Stimulated activated CD8-positive, alpha-beta memory T cell treated with anti-CD3 and anti-CD28 coated beads, Interleukin-12 subunit alpha, Interleukin-12 subunit beta, amount 100 ng/mL, for 24 hours (primary cell): Measurements from ENCODE around the gene APAF1.
"Not testable (repeated sequence)": the region's sequence is repeated elsewhere in the genome, so short reads cannot be mapped to it uniquely, and the experiment has no call there.

Experiments
- DNase-seq: peaks from one replicate; pipeline ENCODE4 v3.0.0-alpha.2; 2020; ENCODE audit errors: extremely low read depth

APAF1 gene

DNA sequence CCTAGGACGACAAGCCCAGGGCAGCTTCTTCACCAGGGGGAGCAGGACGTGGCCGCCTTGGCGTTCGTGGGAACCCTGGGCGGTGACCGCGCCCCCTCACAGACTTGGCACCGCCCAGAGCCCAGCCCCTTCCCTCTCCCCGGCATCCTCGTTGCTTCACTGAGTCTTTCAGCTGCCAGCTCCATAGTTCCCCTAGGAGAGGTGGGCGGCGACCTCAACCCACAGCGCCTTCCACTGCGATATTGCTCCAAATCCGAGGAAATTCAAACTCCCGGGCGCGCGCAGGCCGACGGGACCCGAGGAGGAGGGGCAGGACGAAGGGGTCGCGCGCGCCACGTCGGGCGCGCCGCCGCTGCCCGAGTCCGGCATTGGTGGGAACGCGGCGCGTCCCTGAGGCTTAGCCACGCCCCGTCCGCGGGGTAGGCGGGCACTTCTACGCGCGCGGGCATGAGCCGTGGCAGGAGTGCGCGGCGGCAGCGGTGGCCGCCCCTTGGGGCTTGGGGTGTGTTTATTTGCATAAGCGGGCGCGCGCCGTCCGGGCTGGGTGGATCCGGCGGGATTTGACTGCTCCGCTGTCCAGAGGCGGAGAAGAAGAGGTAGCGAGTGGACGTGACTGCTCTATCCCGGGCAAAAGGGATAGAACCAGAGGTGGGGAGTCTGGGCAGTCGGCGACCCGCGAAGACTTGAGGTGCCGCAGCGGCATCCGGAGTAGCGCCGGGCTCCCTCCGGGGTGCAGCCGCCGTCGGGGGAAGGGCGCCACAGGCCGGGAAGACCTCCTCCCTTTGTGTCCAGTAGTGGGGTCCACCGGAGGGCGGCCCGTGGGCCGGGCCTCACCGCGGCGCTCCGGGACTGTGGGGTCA is at the start of gene APAF1, which contains the start of gene IKBIP:
Gene APAF1 (plus strand): TSS at position 579 of the 860 bp plus-strand sequence. CDS start 3,070 bp downstream, outside the sequence.
Gene IKBIP (minus strand): TSS at position 77 of the 860 bp plus-strand sequence. CDS start 87 bp downstream, outside the sequence.
- DNase-seq, result peak; percentile 89

GRCh38 chr12:98597313-98597712 is 47.8 kb upstream of the APAF1 start:
- not testable (repeated sequence) for DNase-seq

DNA sequence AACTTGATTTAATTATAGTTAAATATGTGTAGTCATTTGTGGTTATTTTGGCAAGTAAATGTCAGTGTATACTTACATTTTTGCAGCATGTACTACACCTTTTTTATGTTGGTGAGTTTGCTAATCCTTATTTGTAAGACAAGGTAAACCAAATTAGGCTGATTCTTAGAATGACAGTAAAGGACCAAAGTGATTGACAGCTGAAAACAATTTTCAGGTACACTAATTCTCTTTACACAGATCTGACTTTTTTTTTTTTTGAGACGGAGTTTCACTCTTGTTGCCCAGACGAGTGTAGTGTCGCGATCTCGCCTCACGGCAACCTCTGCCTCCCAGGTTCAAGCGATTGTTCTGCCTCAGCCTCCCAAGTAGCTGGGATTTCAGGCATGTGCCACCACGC is 43.2 kb upstream of the APAF1 start:
- DNase-seq, result no peak

- DNase-seq, result no peak
Observed at GRCh38 chr12:98606359-98606988, 38.6 kb upstream of the APAF1 start.

DNA sequence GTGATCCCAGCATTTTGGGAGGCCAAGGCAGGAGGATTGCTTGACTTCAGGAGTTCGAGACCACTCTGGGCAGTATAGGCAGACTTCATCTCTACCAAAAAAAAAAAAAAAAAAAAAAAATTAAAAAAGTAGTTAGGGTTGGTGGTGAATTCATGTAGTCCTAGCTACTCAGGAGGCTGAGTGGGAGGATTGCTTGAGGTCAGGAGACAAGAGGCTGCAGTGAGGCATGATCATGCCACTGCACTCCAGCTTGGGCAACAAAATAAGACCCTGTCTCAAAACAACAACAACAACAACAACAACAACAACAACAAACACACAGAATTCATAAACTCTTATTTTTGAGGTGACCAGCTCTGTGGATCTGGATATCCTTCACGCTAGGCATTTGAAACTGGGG is 34.5 kb upstream of the APAF1 start:
- no peak for DNase-seq

DNA sequence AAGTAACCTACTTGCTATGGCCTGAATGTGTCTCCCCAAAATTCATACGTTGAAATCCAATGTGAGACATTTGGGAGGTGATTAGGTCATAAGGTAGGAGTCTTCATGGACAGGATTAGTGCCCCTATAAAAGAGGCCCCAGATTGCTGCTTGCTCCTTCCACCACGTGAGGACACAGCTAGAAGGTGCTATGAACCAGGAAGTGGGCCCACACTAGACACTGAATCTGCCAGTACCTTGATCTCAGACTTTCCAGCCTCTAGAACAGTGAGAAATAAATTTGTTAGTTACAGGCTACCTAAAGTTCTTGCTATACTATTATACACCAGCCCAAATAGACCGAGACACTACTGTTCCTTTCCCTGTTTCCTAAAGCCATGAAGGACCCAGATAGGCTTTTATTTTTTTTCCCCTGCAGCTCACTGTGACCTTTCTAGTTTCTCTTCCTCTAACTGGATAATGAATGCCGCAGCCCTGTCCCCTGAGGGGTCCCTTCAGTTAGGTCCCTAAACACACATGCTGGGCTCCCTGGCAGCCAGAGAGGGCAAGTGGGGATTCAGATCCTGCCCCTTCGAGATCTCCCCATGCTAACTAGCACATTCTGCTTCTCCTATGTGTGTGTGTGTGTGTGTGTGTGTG is 32.3 kb upstream of the APAF1 start:
- DNase-seq, result no peak

GRCh38 chr12:98618952-98619351 is 26.1 kb upstream of the APAF1 start:
- DNase-seq, result no peak

- DNase-seq, result no peak
Observed at GRCh38 chr12:98635657-98636323, 9.3 kb upstream of the APAF1 start.

DNA sequence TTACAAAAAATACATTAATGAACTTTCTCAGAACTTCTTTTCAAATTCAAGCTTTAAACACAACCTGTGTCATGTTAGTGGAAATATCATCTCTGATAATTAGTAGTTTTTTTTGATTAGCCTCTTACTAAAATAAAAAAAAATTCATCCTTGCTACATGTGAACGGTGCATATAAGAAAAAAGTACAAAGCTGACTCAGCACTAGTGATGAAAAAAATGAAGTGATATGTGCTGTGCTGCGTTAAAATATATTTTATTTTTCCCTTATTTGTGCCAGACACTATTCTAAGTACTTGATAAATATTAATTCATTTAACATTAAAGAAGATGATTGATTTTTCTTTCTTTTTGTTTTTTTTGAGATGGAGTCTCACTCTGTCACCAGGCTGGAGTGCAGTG is 8.0 kb upstream of the APAF1 start:
- no peak for DNase-seq

DNA sequence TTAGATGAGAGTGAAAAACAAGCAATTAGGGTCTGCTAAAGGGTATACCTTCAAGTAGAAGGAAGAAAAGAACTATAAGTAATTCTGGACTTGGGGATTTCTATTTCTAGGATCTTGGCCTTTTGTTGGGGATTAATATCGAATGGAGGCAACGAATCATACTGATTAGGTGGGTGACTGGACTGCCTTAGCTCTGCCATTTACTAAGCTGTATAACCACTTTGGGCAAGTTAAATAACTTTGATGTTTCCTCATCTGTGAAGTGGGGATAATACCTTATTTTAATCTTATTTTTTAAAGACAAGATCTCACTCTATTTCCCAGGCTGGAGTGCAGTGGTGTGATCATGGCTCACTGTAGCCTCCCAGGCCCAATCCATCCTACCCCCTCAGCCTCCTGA is 7.1 kb upstream of the APAF1 start:
- no peak for DNase-seq

GRCh38 chr12:98639491-98639890 is 5.6 kb upstream of the APAF1 start:
- no peak for DNase-seq

DNA sequence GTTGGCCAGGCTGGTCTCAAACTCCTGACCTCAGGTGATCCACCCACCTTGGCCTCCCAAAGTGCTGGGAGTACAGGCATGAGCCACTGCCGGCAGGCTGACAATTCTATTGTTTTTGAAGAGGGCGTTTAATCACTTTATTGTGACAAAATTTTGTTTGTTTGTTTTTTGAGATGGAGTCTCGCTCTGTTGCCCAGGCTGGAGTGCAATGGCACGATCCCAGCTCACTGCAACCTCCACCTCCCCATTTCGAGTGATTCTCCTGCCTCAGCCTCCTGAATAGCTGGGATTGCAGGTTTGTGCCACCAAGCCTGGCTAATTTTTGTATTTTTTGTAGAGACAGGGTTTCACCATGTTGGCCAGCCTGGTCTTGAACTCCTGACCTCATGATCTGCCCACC is 2.3 kb upstream of the APAF1 start:
- DNase-seq, result not testable (repeated sequence)

DNA sequence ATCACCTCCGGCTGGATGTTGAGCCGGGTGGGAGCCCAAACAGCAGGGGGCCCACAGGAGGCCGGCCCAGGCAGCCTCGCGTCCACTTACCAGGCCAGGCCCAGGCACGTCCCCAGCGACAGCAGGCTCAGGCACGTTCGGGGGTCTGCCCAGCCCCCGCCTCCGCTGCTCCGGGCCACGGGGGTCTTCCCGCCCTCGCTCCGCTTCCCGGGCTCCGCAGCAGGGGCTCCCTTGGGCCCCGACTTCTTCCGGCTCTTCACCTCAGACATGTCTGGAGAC is 718 bp upstream of the APAF1 start:
- no peak for DNase-seq

DNA sequence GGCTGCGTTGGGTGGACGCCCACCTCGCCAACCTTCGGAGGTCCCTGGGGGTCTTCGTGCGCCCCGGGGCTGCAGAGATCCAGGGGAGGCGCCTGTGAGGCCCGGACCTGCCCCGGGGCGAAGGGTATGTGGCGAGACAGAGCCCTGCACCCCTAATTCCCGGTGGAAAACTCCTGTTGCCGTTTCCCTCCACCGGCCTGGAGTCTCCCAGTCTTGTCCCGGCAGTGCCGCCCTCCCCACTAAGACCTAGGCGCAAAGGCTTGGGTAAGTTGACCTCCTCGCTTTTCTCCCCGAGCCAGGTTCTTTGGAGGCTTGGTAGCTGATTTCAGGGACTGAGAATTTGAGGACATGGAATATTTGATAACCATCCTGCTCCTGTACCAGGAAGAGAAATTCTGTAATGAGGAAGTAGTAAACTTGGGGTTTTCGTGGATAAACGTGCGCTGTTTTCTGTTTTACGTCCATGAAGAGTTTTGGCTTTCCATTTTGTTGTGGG is 530 bp downstream of the APAF1 start:
- no peak for DNase-seq

- no peak for DNase-seq
Observed at GRCh38 chr12:98646294-98647090, 1.4 kb downstream of the APAF1 start.

- no peak for DNase-seq
Observed at GRCh38 chr12:98651328-98651727, 6.2 kb downstream of the APAF1 start.

DNA sequence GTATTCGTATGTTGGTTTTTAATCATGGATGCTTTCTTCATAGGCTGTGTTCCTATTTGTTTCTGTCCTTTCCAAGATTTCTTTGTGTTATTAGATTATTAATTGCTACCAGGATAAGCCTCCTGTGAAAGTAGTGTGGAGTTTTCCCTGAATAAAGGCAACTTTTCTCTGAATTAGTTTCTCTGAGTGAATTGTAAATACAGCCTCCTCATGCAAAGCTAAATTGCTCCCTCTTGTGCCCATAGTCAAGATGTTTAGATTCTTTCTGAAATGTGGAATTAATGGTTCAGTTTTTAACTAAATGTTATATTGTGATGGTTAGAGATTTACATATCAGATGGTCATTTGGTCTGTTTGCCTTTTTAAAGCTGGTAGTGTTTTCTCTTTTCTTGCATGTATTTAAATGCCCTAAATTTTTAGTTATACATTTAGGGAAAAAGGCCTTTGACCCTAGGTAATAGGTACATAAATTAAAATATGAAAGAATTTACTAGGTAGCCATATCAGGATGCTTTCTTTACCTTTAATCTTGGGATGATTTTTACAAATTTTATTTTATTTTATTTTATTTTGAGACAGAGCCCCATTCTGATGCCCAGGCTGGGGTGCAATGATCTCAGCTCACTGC is 8.9 kb downstream of the APAF1 start:
- no peak for DNase-seq

GRCh38 chr12:98656289-98657101 is 11.4 kb downstream of the APAF1 start:
- no peak for DNase-seq

GRCh38 chr12:98660521-98660920 is 15.4 kb downstream of the APAF1 start:
- no peak for DNase-seq

DNA sequence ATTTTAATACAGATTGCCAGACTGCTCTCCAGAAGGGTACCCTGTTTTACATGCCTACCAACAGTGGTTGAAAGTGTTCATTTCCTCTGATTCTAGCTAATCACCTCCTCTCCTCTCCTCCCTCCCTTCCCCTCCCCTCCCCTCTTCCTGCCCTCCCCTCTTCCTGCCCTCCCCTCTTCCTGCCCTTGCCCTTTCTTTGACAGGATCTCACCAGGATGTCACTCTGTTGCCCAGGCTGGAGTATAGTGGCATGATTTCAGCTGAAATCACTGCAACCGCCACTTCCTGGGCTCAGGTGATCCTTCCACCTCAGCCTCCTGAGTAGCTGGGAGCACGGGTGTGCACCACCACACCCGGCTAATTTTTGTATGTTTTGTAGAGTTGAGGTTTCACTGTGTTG is 24.7 kb downstream of the APAF1 start:
- DNase-seq, result no peak
